ENCODE results near the gene FNDC3A. TPM values are rescaled to one million over a fixed set of nuclear protein-coding genes. Genes with fewer than 3 reads are reported as not detected.

Gene FNDC3A
- total RNA-seq, 1 donor from 2014 or later = 84.8 TPM

GRCh38 chr13:49220036-49220855, 244.5 kb downstream of the FNDC3A start, which contains the start of gene MLNR:
Gene MLNR, plus strand, starts transcription at chr13:49220338. Its CDS starts 0 bp downstream, at chr13:49220338.
- DNase-seq = no peak

GRCh38 chr13:49220856-49221589, 245.3 kb downstream of the FNDC3A start:
- no peak for DNase-seq

GRCh38 chr13:49221590-49221965, 245.9 kb downstream of the FNDC3A start:
- DNase-seq = no peak

- no peak for DNase-seq
Measured at GRCh38 chr13:49225223-49226042, 249.7 kb downstream of the FNDC3A start.

- no peak for DNase-seq
Measured at GRCh38 chr13:49226613-49227012, 250.9 kb downstream of the FNDC3A start.

GRCh38 chr13:49234741-49235140, 259.0 kb downstream of the FNDC3A start:
- DNase-seq = no peak

GRCh38 chr13:49235856-49236431, 260.2 kb downstream of the FNDC3A start:
- DNase-seq = no peak

GRCh38 chr13:49238621-49239020, 262.9 kb downstream of the FNDC3A start:
- no peak for DNase-seq

DNA sequence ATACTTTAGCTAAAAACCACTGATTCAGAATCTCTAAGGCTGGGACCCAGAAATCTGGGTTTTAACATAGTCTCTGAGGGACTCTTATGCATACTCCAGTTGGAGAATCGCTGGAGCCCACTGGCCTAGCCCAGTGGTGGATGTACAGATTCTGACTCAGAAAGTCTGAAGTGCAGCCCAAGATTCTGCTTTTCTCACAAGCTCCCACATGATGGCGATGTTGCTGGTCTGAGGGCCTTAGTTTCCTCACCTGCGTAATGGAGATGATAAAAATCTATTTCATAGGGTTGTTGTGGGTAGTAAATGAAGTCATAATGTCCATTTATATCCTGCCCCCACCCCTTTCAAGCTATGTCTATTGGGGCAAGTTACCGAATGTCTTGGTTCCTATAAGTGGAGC, 264.3 kb downstream of the FNDC3A start:
- no peak for DNase-seq

- no peak for DNase-seq
Measured at GRCh38 chr13:49241296-49241695, 265.6 kb downstream of the FNDC3A start.

GRCh38 chr13:49245101-49245500, 269.4 kb downstream of the FNDC3A start:
- DNase-seq = no peak

- no peak for DNase-seq
Measured at GRCh38 chr13:49246850-49247642, 271.3 kb downstream of the FNDC3A start.

DNA sequence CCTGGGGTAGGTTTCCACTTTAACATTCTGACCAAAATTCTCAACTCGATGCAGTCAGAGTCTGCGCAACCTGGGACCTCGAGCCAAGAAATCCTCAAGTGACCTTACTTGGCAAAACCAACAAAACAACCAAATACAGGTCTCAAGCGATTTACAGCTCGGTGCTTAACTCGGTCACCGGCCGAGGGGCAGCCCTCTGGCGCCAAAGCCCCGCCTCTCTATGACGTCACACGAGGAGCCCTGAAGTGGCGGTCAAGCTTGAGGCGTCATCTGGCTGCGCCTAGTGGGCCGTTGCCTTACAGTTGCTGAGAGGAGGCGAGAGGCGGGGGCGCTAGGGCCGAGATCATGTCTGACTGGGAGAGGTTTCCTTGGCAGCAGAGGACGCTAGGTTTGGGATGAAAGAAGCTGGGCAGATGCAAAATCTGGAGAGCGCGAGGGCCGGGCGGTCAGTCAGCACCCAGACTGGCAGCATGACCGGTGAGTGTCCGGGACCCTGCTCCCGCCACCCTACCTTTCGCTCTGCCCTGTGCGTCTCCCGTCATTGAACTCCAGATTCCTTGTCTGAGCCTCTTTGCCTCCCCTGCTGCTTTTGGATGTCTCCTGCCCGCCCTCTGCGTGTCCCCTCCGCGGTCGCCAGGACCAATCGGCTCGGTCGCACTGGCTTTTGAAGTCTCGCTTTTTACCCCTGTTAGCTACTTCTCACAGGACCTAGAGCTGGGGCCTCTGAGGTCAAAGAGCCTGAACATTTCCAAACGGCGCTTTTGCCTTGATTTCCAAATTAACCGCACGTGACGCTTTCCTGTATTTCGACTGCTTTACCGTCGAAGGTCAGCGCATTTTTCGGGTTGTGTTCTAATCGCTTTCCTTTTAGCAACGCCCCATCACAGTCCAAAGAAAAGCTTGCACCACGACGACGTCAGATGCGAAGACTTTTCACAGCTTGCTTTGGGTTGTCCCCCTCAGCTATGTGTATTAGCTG, 272.2 kb downstream of the FNDC3A start, which contains the start of gene CDADC1:
CDADC1 (plus strand) TSS at position 283 of the 979 bp plus-strand sequence; CDS start at position 396, 113 bp downstream.
- peak; percentile 92 for DNase-seq

DNA sequence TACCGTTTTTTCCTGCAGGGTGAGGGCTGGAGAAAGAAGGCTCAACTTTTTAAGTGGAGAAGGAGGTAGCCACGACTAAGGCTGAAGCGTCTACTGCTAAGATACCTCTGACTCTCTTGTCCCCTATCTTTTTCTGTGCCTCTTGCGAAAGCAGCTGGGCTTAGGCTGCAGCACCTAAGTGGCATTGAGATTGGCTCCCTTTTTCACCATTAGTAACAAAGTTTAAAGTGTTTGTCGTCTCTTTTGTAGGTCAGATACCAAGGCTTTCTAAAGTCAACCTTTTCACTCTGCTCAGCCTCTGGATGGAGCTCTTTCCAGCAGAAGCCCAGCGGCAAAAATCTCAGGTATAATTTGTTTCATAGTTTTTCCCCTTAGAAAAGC, 272.9 kb downstream of the FNDC3A start:
- DNase-seq = no peak

GRCh38 chr13:49251326-49251725, 275.6 kb downstream of the FNDC3A start:
- DNase-seq = no peak

DNA sequence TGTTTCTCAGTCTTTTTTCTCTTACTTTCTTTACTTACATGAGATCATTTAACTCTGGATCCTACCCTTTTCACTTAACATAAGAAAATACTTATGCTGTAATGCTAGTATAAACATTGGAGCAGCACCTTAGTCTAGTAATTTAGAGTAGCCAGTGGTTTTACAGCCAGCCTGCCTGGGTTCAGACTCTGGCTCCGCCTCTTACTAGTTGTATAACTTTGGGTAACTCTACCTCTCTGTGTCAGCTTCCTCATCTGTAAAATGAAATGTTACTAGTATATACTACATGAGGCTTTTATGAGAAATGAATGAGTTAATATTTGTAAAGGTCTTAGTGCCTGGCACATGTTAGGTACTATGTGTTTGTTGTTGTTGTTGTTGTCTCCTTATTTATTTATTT, 277.6 kb downstream of the FNDC3A start:
- DNase-seq = no peak

GRCh38 chr13:49254007-49254406, 278.3 kb downstream of the FNDC3A start:
- no peak for DNase-seq

DNA sequence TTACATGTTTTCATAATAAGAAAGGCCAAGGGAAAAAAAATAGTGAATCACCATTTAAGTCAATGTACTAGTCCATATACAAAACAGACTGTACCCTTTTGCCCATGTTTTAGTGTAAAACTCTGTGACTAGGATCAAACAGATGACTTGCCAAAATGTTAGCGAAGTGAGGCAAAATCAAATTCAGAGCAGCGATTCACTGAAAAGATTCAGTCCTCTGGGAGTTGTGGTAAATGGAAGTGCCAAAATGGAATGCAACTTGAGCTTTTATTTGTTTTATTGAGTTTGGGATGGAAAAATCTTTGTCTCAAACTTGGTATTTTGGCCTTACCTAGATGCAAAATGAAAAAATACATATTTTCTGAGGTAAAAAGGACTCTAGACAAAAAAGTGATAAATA, 281.1 kb downstream of the FNDC3A start:
- DNase-seq = no peak

DNA sequence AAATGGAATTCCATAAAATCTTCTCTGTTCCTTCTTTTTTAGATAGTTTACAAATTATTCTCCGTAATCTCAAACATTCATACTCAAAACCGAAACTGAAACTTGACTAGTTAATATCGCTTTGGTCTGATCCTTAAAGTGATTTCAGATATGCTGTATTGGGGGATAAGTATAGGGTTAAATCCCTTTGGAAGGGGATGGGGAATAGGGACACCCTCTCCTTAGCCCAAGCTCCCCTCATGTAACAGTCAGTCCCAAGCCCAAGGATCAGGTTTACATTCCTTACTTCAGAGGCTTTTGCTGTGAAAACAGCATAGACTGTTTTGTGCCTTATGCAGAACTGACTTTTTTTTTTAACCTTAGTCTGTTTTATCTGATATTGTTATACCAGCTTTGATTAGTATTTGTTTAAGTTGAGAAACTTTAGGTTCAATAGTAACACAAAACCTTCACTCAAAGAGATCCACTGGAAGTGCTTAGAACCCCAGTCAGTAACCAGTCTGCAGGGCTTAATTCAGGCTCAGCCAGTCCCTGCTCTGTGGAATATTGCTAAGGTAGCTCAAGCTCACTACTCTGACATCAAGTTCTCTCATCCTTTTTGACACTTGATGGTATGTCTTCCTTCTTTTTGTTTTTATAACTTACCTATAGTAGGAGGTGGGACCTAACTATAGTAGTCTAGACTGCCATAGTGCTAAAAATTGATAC, 282.5 kb downstream of the FNDC3A start:
- no peak for DNase-seq
